AG20443 (cell line): ENCODE measurements around the gene GMFB.
"Not testable (repeated sequence)": the region's sequence is repeated elsewhere in the genome, so short reads cannot be mapped to it uniquely, and the experiment has no call there.

Source experiments
- DNase-seq: peaks from one replicate; pipeline ENCODE4 v3.0.0; 2012; ENCODE audit warnings: low spot score, mixed read lengths

The GMFB gene

GRCh38 chr14:54458536-54458935, 30.2 kb downstream of the GMFB start:
- DNase-seq: not testable (repeated sequence)

GRCh38 chr14:54457609-54457996, 31.2 kb downstream of the GMFB start:
- DNase-seq: no peak

- not testable (repeated sequence) for DNase-seq
These were observed 31.8 kb downstream of the GMFB start for GRCh38 chr14:54456820-54457608.

GRCh38 chr14:54455363-54455762, 33.4 kb downstream of the GMFB start:
- DNase-seq: no peak

- peak; percentile 39 for DNase-seq
These were observed 34.8 kb downstream of the GMFB start for GRCh38 chr14:54453990-54454389.

- no peak for DNase-seq
These were observed 35.5 kb downstream of the GMFB start for GRCh38 chr14:54453252-54453651.

- no peak for DNase-seq
These were observed 36.8 kb downstream of the GMFB start for GRCh38 chr14:54451961-54452360.

GRCh38 chr14:54451121-54451601, 37.6 kb downstream of the GMFB start:
- DNase-seq: no peak

- DNase-seq: peak; percentile 77
These were observed 38.2 kb downstream of the GMFB start for GRCh38 chr14:54450535-54450934.

GRCh38 chr14:54447231-54447692, 41.5 kb downstream of the GMFB start:
- peak; percentile 47 for DNase-seq

- DNase-seq: no peak
These were observed 42.6 kb downstream of the GMFB start for GRCh38 chr14:54446161-54446693.

GRCh38 chr14:54444681-54445080, 44.1 kb downstream of the GMFB start:
- DNase-seq: peak; percentile 53

- no peak for DNase-seq
These were observed 44.8 kb downstream of the GMFB start for GRCh38 chr14:54443981-54444380.

- not testable (repeated sequence) for DNase-seq
These were observed 45.8 kb downstream of the GMFB start for GRCh38 chr14:54442961-54443360.

GRCh38 chr14:54440873-54441868, 47.6 kb downstream of the GMFB start, which contains the start of gene CNIH1:
Gene CNIH1 (minus strand): TSS chr14:54441374. CDS start chr14:54441327, 47 bp downstream.
- peak; percentile 99 for DNase-seq

- DNase-seq: no peak
These were observed 48.3 kb downstream of the GMFB start for GRCh38 chr14:54440476-54440872.

GRCh38 chr14:54440037-54440436, 48.7 kb downstream of the GMFB start:
- no peak for DNase-seq

GRCh38 chr14:54438703-54439102, 50.1 kb downstream of the GMFB start:
- DNase-seq: no peak

GRCh38 chr14:54437954-54438353, 50.8 kb downstream of the GMFB start:
- DNase-seq: not testable (repeated sequence)

- DNase-seq: peak; percentile 12
These were observed 53.2 kb downstream of the GMFB start for GRCh38 chr14:54435500-54435981.

- DNase-seq: no peak
These were observed 60.3 kb downstream of the GMFB start for GRCh38 chr14:54428527-54428926.

GRCh38 chr14:54427871-54428270, 60.9 kb downstream of the GMFB start:
- DNase-seq: no peak
